A549 (cell line): Measurements from ENCODE around the gene NUFIP2.

Experiments used
- CBX2 ChIP-seq: fragments of 200-600 bp; sonication (generic); IDR thresholded peaks from 2 replicates; pipeline ENCODE4 v1.6.1; 2016; ENCODE audit warnings: low read depth, mild to moderate bottlenecking, borderline replicate concordance
- CHD2 ChIP-seq: fragments of 150-350 bp; IDR thresholded peaks from 2 replicates; pipeline ENCODE4 v1.6.1; 2014; ENCODE audit warnings: low read length; ENCODE audit not compliant: partially characterized antibody
- EHMT2 ChIP-seq: fragments of 200-600 bp; sonication (generic); IDR thresholded peaks from 2 replicates; pipeline ENCODE4 v1.6.1; 2016; ENCODE audit warnings: antibody characterized with exemption, low read depth, mild to moderate bottlenecking, moderate library complexity
- EP300 ChIP-seq, 2 experiments: fragments of >200 bp; sonication (Bioruptor Twin); formaldehyde crosslinking; IDR thresholded peaks; 2 replicates in 1 of 2; 3 replicates in 1 of 2; pipeline ENCODE4 v1.6.1; 2016 to 2017
- ESRRA ChIP-seq: fragments of 150-350 bp; IDR thresholded peaks from 2 replicates; pipeline ENCODE4 v1.6.1; 2014; ENCODE audit warnings: mild to moderate bottlenecking, low read length, borderline replicate concordance
- HDAC2 ChIP-seq: fragments of 200-600 bp; sonication (generic); IDR thresholded peaks from 2 replicates; pipeline ENCODE4 v1.6.1; 2016
- POLR2A ChIP-seq: IDR thresholded peaks from 2 replicates; pipeline ENCODE4 v1.6.1; 2012; ENCODE audit warnings: mild to moderate bottlenecking, low read length
- RAD21 ChIP-seq, 2 experiments: fragments of >200 bp in 1 of 2; sonication (Bioruptor Twin) in 1 of 2; formaldehyde crosslinking in 1 of 2; IDR thresholded peaks in 1 of 2; conservative IDR thresholded peaks in 1 of 2; 2 replicates in 1 of 2; 3 replicates in 1 of 2; pipeline ENCODE4 v1.6.1; 2012 to 2018; ENCODE audit warnings: inconsistent platforms in 1 of 2
- SMC3 ChIP-seq: fragments of >200 bp; sonication (Bioruptor Twin); formaldehyde crosslinking; IDR thresholded peaks from 3 replicates; pipeline ENCODE4 v1.6.1; 2018; ENCODE audit warnings: inconsistent platforms
- TF ChIP-seq, protein P1 (sequence below): IDR thresholded peaks from 2 replicates; pipeline ENCODE4 v1.6.1; 2012
- TF ChIP-seq, protein P2 (sequence below): fragments of >200 bp; sonication (Bioruptor Twin); formaldehyde crosslinking; IDR thresholded peaks from 3 replicates; pipeline ENCODE4 v1.5.1; 2016
- TF ChIP-seq, protein P3 (sequence below): fragments of 150-350 bp; IDR thresholded peaks from 2 replicates; pipeline ENCODE4 v1.6.1; 2014; ENCODE audit warnings: low read depth, mild to moderate bottlenecking, low read length
- TF ChIP-seq, protein P4 (sequence below): IDR thresholded peaks from 2 replicates; pipeline ENCODE4 v1.6.1; 2012; ENCODE audit warnings: low read depth, borderline replicate concordance

DNA sequence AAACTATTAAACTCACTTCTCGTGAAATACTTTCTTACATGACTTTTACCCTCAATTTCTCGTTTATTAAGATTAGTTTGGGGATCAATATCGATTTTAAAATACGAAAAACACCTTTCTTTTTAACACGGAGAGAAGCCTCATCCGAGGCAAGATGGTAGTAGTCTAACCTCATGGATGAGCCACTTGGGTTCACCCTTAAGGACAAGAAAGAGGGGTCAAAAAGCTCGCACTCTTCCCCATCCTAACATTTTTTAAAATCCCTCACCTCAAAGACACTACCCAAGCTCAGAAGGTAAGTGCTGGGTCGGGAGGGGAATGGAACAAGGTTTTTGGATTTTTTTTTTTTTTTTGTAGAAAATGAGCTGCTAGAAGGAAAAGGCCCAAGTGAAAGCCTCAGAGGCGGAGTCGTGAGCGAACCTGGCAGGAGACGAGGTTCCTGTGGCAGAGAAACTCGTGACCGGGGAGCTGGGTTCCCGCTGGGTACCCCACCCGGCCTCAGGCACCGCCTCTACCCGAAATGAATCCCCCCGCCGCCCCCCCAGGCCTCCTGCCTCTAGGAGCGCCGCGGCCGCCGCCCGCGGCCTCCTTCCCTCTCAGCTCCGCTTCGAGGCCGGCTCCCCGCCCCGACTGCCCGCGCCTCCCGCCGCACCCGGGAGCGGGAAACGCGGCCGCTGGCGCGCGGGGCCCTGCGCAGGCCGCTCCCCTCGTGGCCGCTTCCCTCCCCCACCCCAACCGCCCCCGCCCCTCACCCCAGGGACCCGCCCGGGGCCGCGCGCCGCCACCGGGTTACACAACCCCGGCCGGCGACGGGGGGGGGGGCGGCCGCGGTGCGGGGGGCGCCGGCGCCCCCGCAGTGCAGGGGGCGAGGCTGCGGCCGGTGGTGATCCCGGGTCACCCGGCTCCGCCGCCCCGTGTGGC is 1.6 kb downstream of the NUFIP2 start:
- TF ChIP-seq ESRRA (no peak), EHMT2 (no peak; the same call in 1 of the 2 replicates), RAD21 (conservative IDR thresholded peaks at IDR 0.05 in 1 of 2, IDR thresholded peaks at IDR 0.05 in 1 of 2) (no peak), HDAC2 (no peak), POLR2A (no peak; the same call in 1 of the 2 replicates), EP300 (IDR thresholded peaks at IDR 0.05) (no peak), CBX2 (no peak), SMC3 (no peak), CHD2 (no peak)
- TF ChIP-seq, protein P1, sequence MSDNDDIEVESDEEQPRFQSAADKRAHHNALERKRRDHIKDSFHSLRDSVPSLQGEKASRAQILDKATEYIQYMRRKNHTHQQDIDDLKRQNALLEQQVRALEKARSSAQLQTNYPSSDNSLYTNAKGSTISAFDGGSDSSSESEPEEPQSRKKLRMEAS, result no peak; the same call in 1 of the 2 replicates
- TF ChIP-seq, protein P2, sequence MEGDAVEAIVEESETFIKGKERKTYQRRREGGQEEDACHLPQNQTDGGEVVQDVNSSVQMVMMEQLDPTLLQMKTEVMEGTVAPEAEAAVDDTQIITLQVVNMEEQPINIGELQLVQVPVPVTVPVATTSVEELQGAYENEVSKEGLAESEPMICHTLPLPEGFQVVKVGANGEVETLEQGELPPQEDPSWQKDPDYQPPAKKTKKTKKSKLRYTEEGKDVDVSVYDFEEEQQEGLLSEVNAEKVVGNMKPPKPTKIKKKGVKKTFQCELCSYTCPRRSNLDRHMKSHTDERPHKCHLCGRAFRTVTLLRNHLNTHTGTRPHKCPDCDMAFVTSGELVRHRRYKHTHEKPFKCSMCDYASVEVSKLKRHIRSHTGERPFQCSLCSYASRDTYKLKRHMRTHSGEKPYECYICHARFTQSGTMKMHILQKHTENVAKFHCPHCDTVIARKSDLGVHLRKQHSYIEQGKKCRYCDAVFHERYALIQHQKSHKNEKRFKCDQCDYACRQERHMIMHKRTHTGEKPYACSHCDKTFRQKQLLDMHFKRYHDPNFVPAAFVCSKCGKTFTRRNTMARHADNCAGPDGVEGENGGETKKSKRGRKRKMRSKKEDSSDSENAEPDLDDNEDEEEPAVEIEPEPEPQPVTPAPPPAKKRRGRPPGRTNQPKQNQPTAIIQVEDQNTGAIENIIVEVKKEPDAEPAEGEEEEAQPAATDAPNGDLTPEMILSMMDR, result no peak
- TF ChIP-seq, protein P3, sequence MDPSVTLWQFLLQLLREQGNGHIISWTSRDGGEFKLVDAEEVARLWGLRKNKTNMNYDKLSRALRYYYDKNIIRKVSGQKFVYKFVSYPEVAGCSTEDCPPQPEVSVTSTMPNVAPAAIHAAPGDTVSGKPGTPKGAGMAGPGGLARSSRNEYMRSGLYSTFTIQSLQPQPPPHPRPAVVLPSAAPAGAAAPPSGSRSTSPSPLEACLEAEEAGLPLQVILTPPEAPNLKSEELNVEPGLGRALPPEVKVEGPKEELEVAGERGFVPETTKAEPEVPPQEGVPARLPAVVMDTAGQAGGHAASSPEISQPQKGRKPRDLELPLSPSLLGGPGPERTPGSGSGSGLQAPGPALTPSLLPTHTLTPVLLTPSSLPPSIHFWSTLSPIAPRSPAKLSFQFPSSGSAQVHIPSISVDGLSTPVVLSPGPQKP, result no peak
- TF ChIP-seq, protein P4, sequence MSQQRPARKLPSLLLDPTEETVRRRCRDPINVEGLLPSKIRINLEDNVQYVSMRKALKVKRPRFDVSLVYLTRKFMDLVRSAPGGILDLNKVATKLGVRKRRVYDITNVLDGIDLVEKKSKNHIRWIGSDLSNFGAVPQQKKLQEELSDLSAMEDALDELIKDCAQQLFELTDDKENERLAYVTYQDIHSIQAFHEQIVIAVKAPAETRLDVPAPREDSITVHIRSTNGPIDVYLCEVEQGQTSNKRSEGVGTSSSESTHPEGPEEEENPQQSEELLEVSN, result peak; percentile 13; the same call in 1 of the 2 replicates
